ENCODE measurements around the gene DGKB.

The DGKB gene

DNA sequence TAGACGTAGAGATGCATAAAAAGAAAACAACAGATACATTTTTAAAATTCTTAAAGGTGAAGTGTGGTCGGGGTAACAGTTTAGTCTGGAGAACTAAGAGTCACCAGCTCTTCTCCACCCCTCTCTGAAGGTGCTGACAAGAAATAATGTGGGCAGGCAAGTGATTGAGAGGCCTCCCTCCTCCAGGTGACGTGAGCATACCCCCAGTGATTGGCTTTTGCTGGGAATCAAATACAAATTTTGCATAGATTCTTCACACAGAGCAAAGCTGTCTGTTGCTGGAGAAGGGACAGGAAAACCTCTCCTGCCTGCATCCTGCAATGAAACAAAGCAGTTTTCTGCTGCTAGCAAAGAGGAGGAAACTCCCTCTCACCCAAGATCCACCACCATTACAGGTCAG lies 115.0 kb downstream of the DGKB start:
- H3K4me3 ChIP-seq (ENCODE audit: low read depth, low read length): no peak overlapping the region
- TF ChIP-seq, protein P1, sequence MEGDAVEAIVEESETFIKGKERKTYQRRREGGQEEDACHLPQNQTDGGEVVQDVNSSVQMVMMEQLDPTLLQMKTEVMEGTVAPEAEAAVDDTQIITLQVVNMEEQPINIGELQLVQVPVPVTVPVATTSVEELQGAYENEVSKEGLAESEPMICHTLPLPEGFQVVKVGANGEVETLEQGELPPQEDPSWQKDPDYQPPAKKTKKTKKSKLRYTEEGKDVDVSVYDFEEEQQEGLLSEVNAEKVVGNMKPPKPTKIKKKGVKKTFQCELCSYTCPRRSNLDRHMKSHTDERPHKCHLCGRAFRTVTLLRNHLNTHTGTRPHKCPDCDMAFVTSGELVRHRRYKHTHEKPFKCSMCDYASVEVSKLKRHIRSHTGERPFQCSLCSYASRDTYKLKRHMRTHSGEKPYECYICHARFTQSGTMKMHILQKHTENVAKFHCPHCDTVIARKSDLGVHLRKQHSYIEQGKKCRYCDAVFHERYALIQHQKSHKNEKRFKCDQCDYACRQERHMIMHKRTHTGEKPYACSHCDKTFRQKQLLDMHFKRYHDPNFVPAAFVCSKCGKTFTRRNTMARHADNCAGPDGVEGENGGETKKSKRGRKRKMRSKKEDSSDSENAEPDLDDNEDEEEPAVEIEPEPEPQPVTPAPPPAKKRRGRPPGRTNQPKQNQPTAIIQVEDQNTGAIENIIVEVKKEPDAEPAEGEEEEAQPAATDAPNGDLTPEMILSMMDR (IDR thresholded peaks at IDR 0.05; ENCODE audit: low read depth, low read length, missing control alignments): no peak
- no peak for DNase-seq (ENCODE audit: low read depth)

DNA sequence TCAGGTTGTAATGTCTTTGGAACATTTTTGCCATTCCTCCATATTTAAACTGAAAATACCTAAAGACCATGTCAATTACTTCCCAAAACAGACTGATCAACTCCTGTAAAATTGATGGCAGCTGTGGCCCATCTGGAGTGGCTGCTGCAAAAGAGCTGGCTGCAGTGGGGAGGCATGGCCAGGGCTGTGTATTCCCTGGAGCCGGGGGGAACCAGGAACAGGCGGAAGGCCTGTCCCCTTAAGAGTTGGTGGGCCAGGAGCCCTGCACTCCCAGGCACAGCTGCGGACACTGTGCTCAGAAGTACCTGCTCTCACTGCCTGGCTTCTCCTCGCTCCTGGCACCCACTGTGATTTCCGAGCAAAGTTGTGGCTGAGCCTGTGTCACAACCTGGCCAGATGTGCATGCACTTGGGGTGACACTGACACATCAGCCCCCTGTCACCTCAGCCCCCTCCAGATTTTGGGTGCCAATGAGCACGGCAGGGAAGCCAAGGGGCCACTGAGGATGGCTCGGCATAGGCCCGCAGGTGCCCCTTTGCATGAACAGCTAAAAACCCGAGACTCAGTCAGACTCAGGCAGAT lies 116.1 kb downstream of the DGKB start:
- TF ChIP-seq, protein P1 (IDR thresholded peaks at IDR 0.05; ENCODE audit: low read depth, low read length, missing control alignments): no peak
- H3K4me3 ChIP-seq (ENCODE audit: low read depth, low read length): no peak overlapping the region
- DNase-seq (ENCODE audit: low read depth): no peak

DNA sequence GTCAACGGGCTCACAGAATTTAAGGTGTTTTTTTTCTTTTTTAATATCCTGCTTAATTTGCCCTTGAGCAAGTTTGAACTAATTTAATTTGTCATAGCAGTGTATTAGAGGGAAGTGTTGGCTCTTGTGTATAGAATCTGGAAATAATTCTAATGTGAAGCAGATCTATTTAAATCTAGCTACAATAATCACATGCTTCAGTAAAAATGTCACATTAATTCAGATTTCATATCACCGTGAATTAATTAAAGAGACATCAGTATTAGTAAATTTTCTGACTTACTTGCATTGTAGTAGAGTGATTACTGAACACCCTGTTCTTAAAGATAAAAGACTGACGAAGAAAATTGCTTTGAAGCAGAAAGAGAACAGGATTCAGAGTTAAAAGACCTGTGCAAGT lies 124.7 kb downstream of the DGKB start:
- DNase-seq (ENCODE audit: low read depth): no peak
- H3K4me3 ChIP-seq (ENCODE audit: low read depth, low read length): no peak overlapping the region
- TF ChIP-seq, protein P1 (IDR thresholded peaks at IDR 0.05; ENCODE audit: low read depth, low read length, missing control alignments): no peak

GRCh38 chr7:14776266-14776665 lies 126.3 kb downstream of the DGKB start:
- DNase-seq (ENCODE audit: low read depth): no peak
- H3K4me3 ChIP-seq (ENCODE audit: low read depth, low read length): no peak overlapping the region
- TF ChIP-seq, protein P1 (IDR thresholded peaks at IDR 0.05; ENCODE audit: low read depth, low read length, missing control alignments): no peak

- TF ChIP-seq, protein P1 (IDR thresholded peaks at IDR 0.05; ENCODE audit: low read depth, low read length, missing control alignments): no peak
- no peak overlapping the region for H3K4me3 ChIP-seq (ENCODE audit: low read depth, low read length)
- no peak for DNase-seq (ENCODE audit: low read depth)
Observed at GRCh38 chr7:14773729-14774271, 128.8 kb downstream of the DGKB start.

DNA sequence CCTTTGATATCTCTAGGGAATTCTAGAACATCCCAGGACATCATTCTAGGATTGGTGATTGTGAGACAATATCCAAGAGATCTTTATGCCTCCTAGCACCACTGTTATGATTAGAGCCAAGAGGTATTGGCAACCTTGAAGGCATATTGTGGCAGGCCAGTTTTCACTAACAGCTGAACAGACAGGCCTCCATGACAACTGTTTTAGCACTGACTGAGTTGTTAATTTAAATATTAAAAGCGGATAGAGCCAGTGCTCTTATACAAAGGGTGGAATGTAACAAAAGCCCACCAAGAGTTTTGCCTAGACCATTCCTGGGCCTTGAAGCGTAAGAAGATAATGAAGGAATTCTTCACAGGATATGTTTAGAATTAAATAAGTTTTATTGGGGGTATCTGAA lies 131.9 kb downstream of the DGKB start:
- DNase-seq (ENCODE audit: low read depth): no peak
- TF ChIP-seq, protein P1 (IDR thresholded peaks at IDR 0.05; ENCODE audit: low read depth, low read length, missing control alignments): no peak

GRCh38 chr7:14769261-14769660 lies 133.3 kb downstream of the DGKB start:
- no peak for DNase-seq (ENCODE audit: low read depth)
- H3K4me3 ChIP-seq (ENCODE audit: low read depth, low read length): no peak overlapping the region
- TF ChIP-seq, protein P1 (IDR thresholded peaks at IDR 0.05; ENCODE audit: low read depth, low read length, missing control alignments): no peak

More for the DNA sequence above, 131.9 kb downstream of the DGKB start:
- H3K4me3 ChIP-seq (ENCODE audit: low read depth, low read length): no peak overlapping the region

All from GM12864 (cell line).